ENCODE measurements around the gene APOC1.
A peak's percentile ranks its signal among the peaks of the same experiment; 100 is the strongest.
"Not testable (repeated sequence)": the region's sequence is repeated elsewhere in the genome, so short reads cannot be mapped to it uniquely, and the experiment has no call there.

APOC1 gene

GRCh38 chr19:44914433-44915206 is at the start of gene APOC1:
APOC1 (plus strand) TSS chr19:44914608; CDS start chr19:44914892, 284 bp downstream.
- peak; percentile 70 for DNase-seq

GRCh38 chr19:44865196-44865767 is 49.1 kb upstream of the APOC1 start:
- DNase-seq: no peak

GRCh38 chr19:44866664-44867063 is 47.7 kb upstream of the APOC1 start:
- DNase-seq: no peak

- DNase-seq: no peak
Observed at GRCh38 chr19:44867578-44867977, 46.8 kb upstream of the APOC1 start.

GRCh38 chr19:44869733-44870470 is 44.5 kb upstream of the APOC1 start:
- no peak for DNase-seq

GRCh38 chr19:44871809-44872208 is 42.6 kb upstream of the APOC1 start:
- DNase-seq: no peak

- no peak for DNase-seq
Observed at GRCh38 chr19:44872661-44873060, 41.7 kb upstream of the APOC1 start.

- no peak for DNase-seq
Observed at GRCh38 chr19:44874317-44874716, 40.1 kb upstream of the APOC1 start.

- no peak for DNase-seq
Observed at GRCh38 chr19:44875666-44876451, 38.5 kb upstream of the APOC1 start.

- DNase-seq: no peak
Observed at GRCh38 chr19:44876930-44877535, 37.4 kb upstream of the APOC1 start.

- DNase-seq: no peak
Observed at GRCh38 chr19:44878120-44878865, 36.1 kb upstream of the APOC1 start.

GRCh38 chr19:44879309-44880065 is 34.9 kb upstream of the APOC1 start:
- DNase-seq: no peak

GRCh38 chr19:44882063-44882462 is 32.3 kb upstream of the APOC1 start:
- DNase-seq: no peak

GRCh38 chr19:44882619-44883397 is 31.6 kb upstream of the APOC1 start:
- DNase-seq: not testable (repeated sequence)

GRCh38 chr19:44883922-44884321 is 30.5 kb upstream of the APOC1 start:
- DNase-seq: no peak

- DNase-seq: no peak
Observed at GRCh38 chr19:44884566-44884965, 29.8 kb upstream of the APOC1 start.

GRCh38 chr19:44886141-44886540 is 28.3 kb upstream of the APOC1 start:
- DNase-seq: no peak

GRCh38 chr19:44887648-44888047 is 26.8 kb upstream of the APOC1 start:
- no peak for DNase-seq

GRCh38 chr19:44888335-44888734 is 26.1 kb upstream of the APOC1 start:
- DNase-seq: not testable (repeated sequence)

- no peak for DNase-seq
Observed at GRCh38 chr19:44889830-44890365, 24.5 kb upstream of the APOC1 start.

Measured in activated CD4-positive, alpha-beta T cell treated with anti-CD3 and anti-CD28 coated beads, Interleukin-2, amount 50 U/mL, for 1 hour (primary cell).